SU-DHL-6 (cell line): ENCODE data around the gene CSNK2B.

Experiments used
- CTCF ChIP-seq: fragments of 200-600 bp; sonication (generic); IDR thresholded peaks from one replicate; pipeline ENCODE4 v1.5.1; 2017; ENCODE audit warnings: antibody characterized with exemption, mild to moderate bottlenecking, low read length, moderate library complexity; ENCODE audit not compliant: insufficient read depth, poor library complexity, severe bottlenecking
- EZH2phosphoT487 ChIP-seq: fragments of 200-600 bp; sonication (generic), shearing (Covaris generic); conservative IDR thresholded peaks from 2 replicates; pipeline ENCODE4 v1.6.1; 2018; ENCODE audit warnings: mild to moderate bottlenecking, antibody characterized with exemption, low read length, moderate library complexity, mixed read lengths

GRCh38 chr6:31636698-31637596 is 28.9 kb upstream of the CSNK2B start:
- TF ChIP-seq CTCF: no peak
- TF ChIP-seq EZH2phosphoT487: no peak
